ENCODE results near the gene SORCS3.

The SORCS3 gene

DNA sequence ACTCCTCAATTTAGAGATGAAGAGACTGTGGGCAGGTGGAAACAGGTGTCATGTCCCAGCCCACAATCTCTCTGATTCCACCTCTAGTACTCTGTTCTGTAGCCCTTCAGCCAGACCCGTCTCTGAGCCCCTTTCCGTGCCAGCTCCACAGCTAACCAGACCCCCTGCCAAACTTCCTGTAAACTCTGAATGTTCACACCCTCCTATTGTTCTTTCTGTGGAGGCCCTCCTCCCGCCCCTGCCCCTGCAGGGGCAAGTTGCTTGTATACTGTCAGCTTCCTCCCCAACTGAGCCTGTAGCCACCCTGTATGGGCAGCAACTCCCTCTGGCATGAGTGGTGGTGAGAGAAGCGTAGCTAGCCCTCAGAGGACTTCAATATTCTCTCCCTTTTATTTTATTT is 520.7 kb downstream of the SORCS3 start:
- no peak for TF ChIP-seq ZFX (IDR thresholded peaks at IDR 0.05)
- TF ChIP-seq CTCF (conservative IDR thresholded peaks at IDR 0.05), result no peak
- H3K27ac ChIP-seq, result no peak overlapping the region

GRCh38 chr10:105170521-105170920 is 529.4 kb downstream of the SORCS3 start:
- no peak for TF ChIP-seq ZFX (IDR thresholded peaks at IDR 0.05)
- TF ChIP-seq CTCF (conservative IDR thresholded peaks at IDR 0.05), result no peak
- H3K27ac ChIP-seq, result no peak overlapping the region

- TF ChIP-seq CTCF (conservative IDR thresholded peaks at IDR 0.05), result no peak
- no peak for TF ChIP-seq ZFX (IDR thresholded peaks at IDR 0.05)
Measured at GRCh38 chr10:105171945-105172344, 530.9 kb downstream of the SORCS3 start.

DNA sequence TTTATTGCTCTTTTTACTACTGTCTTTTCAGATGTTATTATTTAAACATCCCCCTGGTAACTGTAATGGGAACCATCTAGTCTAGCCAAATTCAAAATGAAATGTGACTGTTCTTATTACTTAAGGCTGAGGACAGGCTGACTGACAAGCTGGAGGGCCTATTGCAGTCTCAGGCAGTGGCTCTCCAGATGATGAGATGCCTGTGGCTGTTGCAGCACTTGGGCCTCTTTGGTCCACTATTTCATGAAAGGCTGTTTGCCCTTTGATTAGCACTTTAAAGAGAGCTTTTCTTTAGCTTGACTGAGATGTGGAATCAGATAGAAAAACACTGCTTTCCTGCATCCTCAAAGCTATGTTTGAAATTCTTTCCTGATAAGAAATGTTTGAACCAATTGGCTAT is 540.5 kb downstream of the SORCS3 start:
- H3K27ac ChIP-seq, result no peak overlapping the region
- TF ChIP-seq CTCF (conservative IDR thresholded peaks at IDR 0.05) (no peak), ZFX (IDR thresholded peaks at IDR 0.05) (no peak)

More at GRCh38 chr10:105171945-105172344, 530.9 kb downstream of the SORCS3 start:
- H3K27ac ChIP-seq, result no peak overlapping the region

DNA sequence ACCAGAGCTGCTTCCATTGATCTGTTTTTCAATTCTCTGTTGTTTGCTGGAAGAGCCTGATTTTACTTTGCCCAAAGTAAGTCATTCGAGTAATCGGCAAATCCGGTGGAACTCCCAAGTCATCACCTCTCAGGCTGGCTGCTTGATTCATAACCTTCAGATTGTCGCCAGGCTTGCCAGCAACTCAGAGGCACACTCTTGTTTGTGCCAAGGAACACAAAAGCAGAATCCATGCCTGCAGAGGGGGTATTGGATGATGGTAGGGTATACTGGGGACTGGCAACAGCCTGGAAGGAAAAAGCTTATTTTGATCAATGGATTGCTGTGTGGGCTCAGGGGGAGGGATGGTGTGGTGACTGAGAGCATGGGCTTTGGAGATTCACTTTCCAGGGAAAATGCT is 542.4 kb downstream of the SORCS3 start:
- no peak overlapping the region for H3K27ac ChIP-seq
- no peak for TF ChIP-seq ZFX (IDR thresholded peaks at IDR 0.05)
- TF ChIP-seq CTCF (conservative IDR thresholded peaks at IDR 0.05), result no peak

DNA sequence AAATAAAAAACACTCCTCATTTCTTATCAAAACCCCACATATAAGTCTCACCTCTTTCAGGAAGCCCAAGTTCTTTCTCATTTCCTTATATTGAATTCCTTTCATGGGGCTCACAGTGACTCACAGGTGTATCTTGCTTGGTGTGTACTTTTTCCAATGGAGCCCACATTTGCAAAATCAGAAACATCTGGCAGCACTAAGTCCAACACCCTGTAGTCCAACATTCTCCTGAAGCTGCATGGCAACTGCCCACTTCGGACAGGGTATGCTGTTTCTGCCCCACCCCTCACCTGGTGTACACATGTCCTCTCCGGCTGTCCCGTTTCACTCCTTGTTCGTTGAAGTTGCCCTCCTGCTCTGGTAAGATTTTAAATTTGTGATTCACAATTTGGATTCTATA is 544.1 kb downstream of the SORCS3 start:
- H3K27ac ChIP-seq, result no peak overlapping the region
- TF ChIP-seq CTCF (conservative IDR thresholded peaks at IDR 0.05) (no peak), ZFX (IDR thresholded peaks at IDR 0.05) (no peak)

DNA sequence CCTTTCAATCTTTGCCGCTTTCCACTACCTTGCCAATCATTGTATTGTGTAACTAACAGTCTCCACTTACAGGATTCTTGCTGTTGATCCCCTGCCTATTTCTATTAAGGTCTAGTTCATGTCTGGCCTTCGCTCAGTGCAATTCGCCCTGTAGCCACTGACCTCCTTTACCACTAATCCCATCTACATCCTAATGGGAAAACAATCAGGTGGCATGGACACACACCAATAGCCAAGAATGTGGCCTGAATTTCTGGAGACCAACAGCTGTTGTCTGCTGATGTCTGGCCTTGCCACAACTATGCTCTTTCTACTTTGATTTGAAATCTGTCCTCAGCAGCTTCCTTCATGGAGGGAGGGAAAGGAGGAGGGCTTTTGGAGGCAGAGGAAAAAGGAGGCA is 546.2 kb downstream of the SORCS3 start:
- no peak overlapping the region for H3K27ac ChIP-seq
- no peak for TF ChIP-seq CTCF (conservative IDR thresholded peaks at IDR 0.05)
- no peak for TF ChIP-seq ZFX (IDR thresholded peaks at IDR 0.05)

Data from C4-2B (cell line).